Left renal pelvis (tissue), 4 donors: ENCODE results near the gene NDNF. TPM values are rescaled to one million over a fixed set of nuclear protein-coding genes. Genes with fewer than 3 reads are reported as not detected.

Experiments used
- DNase-seq, 4 donors: peaks; one replicate each; pipeline ENCODE4 v3.0.0-alpha.2; 2013; ENCODE audit warnings: low read depth in 4 of 4, low spot score in 3 of 4
- polyA plus RNA-seq, 4 donors: library from polyadenylated mRNA; unstranded; fragments of 120-200 nt; gene quantifications; one replicate each; pipeline ENCODE4 v1.2.1, GENCODE V29; 2013; ENCODE audit not compliant: insufficient read length in 4 of 4

Gene NDNF
- polyA plus RNA-seq, 4 donors = 63.2 to 326 (median 74.2) TPM

DNA sequence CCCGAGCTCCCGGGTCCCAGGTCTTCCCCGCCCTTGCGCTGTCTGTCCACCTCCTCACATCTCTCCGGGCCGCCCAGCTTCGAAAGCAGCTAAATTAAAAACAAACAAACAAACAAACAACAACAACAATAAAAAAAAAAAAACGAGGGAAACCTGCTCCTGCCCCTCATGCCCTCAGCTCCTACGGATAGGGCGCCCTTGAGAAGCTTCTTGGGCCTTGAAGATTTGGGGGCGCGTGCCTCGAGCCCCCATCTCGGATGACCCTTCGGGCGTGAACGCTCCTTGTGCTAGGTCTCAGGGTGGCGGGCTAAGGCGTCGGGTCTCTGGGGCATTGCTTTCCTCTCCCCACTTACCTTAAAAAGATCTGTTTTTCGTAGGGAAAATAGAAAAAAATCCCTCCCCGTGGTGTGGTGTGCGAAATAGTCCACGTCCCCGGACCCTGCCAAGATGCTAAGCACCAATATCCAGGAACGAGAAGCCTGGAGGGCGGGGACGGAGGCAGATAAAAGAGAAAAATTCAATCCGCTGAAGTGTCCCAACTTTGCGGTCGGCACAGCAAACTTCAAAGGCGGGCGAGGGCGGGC, 603 bp downstream of the NDNF start:
- peak in 1 of 4 donors; percentile 4 for DNase-seq

DNA sequence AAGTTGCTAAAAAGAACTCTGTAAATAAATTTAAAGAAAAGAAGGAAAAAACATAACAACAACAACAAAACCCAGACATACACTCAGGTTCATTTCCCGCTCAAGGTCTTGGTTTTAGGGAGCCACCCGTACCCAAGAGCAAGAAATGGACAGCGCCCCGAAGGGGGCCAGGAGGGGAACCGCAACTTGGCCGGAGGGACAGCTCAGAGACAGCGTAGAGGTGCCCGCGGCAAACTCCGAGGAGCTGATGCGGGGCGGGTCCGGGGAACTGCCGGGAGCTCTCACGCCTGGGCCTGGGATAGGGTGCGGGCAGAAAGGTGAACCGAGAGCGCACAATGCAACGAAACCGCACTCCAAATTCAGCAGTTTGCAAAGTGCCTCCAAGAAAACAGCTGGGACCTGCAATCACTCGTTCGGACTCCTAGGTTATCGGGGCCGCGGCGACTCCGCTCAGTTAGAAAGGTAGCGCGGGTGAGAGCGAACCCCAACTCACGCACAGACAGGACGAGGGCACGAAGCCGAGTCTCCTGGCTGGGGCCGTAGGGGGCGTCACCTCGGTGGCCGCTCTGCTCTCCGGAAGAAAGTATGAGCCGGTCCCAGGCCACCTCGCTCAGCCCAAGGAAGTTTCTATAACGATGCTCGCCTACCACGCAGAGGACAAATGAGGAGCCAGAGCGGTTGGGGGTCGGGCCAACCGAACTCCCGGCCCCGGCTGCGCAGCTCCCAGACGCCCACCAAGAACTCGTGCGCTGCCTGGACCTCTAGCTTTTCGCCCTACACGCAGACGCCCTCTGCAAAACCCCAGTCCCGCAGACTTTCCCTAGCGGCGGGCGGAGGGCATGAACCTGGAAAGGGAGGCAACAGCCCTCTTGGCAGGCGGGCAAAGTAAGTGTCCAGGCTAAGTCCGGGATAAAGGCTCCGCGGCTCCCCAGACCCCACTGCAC, 1.4 kb downstream of the NDNF start:
- peak in 2 of 4 donors; percentile 25 to 27 for DNase-seq

DNA sequence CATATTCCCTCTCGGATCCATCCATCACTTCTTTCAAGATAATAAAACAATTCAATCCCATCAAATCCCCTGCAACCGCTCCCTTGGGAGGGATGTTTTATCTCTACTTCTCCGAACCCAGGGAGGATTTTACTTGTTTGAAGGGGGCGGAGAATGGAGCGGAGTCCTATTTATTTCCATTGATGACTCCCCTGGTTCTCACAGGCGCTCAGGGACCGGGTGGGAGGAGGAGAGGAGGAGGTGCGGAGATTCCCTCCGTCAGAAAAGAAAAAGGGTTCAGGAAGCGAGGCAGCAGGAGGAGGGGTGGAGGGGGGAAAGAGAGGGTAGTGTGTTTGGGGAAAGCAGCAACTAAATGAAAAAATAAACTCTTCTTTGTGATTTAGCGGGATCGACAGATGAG, 2.1 kb downstream of the NDNF start:
- DNase-seq = no peak

DNA sequence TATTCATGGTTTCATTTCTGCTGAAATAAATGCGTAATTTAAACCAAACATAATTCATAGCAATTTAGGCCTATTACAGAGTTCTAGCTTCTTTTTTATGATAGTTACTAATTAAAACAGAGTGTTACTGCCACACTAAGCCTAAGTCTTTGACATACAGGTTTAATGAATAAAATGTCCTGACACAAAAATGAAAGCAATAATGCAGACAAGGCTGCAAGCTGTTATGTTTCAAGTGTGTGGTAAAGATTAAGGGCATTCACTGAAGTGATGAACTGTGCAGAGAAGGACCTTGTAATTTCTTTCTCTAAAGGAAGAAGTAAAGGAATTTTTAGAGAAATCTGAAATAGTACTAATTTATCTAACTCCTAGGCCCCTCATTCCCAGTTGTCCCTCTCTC, 2.9 kb downstream of the NDNF start:
- DNase-seq = no peak

DNA sequence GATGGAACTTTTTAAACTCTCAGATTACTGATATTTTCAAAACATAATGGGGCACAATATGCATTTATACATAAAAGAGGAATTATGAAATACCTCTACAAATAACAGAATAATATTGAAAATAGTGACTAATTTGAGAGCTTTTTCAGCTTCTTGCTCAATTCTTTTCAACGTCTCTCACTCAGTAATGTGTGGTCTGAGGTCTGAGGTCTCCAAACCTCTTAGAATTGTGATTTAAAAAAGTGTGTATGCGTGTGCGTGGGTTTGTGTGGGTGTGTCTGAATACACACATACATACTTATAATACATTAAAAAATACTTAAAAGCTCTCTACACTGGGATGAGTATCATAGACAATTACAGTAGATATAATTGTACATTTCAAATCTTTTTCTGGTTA, 7.9 kb downstream of the NDNF start:
- no peak for DNase-seq

DNA sequence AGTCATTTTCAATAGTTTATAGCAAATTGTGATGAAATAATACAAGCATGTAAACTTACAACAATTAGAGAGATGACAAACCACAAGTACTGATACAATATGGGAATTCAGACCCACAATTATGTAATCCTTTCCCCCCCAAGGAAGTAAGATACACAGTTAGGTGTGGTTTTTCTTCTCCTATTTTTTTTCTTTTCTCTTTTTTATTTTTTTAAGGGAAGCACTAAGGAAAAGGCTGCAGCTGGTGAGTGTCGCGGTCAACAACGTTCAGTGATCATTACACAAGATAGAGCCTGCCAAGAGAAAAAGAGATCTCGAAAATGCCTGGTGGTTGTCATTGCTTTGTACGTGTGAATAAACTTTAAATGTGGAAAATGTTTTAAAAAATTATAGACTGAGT, 9.8 kb downstream of the NDNF start:
- DNase-seq = no peak

DNA sequence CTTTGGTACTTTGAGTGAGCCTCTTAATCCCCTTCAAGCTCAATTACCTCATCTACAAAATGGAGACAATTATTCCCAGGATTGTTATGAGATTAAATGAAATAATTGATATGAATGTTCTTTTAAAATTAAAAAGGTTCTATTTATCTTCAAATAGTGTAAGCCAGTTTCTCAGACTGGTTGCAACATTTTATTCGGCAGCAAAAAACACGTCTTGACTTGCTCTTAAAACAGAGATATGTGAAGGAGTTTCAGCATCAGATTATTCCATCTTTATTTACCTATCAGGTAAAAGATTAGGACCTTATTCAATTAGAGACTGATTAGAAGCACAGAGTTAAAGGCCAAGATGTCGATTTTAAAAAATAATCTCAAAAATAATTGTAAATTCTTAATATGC, 10.5 kb downstream of the NDNF start:
- no peak for DNase-seq

DNA sequence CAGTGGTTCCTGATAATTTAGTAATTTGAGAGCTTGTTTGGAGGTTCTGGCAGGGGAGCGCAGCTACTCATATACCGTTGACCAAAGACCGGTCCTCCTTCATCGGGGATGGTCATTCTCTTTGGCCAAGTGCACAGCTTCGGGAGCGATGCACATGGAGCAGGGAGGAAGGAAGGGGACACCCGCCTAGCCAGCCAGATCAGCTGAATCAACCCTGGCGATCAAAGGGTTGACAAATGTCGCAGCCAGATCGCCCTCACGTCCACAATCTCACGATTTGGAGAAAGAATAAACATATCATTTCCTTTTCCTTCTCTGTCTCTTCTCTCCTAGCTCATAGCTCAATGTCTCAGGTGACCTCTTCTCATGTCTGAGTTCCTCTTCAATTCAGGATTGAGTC, 11.1 kb downstream of the NDNF start:
- no peak for DNase-seq

DNA sequence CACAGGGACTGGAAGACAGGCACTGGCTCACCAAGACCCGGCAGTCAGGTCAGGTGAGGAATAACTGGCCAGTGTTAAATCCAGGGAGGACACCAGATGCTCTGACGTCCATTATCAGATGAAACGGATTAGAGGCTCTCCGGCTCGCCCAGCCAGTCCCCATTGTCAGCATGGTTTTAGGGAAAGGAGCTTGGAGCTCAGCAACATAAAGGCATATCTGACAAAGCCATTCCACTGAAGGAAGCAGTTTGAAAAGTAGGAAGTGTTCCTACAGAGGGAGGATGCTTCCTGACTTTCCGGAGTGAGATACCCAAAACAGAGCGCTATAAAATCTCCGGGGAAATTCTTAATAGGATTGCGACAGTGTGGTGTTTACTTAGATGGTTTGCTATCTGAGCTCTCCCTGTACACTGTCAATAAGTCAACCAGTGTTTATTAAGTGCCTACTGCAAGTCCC, 14.8 kb downstream of the NDNF start:
- DNase-seq = no peak

DNA sequence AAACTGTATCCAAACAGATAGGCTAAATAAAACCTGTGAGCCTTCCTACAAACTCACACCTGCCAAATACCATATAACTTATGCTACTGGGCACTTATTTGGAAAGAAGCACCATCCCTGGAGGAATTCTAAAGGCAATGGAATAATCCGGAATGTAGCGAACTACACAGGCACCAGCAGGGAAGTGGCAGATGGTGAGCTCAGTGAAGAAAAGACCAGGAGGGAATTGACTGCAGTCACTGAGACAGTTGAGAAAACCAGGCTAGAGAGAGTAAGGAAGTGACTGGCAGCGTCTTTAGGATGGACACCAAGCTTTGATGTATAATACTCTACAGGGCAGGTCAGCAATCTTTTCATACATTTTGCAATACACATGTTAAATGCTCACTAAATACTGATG, 16.3 kb downstream of the NDNF start:
- DNase-seq = no peak

DNA sequence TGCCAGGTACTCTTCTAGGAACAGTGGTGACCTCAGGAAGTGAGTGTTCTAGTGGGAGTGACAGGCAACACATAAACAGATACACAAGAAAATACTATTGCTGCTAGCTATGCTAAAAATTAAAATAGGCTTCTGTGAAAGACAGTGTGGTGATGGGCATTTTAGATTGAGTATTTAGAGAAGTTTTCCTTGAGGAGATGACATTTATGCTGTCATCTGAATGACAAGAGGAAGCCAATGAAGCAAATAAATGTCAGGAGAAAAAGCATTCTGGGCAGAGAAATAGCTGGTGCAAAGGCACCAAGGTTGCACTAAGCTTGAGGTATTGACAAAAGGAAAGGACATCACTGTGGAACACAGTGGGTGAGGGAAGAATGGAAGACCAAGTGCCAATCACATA, 18.0 kb downstream of the NDNF start:
- no peak for DNase-seq

DNA sequence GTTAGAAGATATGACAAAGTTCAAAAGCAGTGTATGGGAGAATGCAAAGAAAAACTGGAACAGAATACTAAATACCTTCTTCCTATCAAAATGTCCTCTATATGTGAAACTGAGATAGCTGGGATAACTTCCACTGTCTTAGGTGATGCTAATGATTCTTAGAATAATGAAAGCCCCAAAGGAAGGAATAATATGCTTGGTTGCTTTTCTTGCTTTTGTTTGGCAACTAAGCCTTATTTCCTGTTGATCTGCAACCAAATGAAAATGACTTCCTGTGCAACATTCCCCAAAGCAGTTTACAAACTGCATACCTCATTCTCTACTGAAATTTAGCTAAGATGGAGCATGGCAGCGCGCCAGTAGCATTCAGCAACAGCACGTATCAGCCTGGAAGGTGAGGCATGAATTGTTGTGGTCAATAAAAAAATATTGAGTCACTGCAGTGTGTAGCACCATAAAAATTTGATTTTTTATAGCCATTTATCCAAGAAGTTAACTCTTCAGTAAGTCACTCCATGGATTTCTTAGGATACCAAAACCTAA, 18.7 kb downstream of the NDNF start:
- no peak for DNase-seq

DNA sequence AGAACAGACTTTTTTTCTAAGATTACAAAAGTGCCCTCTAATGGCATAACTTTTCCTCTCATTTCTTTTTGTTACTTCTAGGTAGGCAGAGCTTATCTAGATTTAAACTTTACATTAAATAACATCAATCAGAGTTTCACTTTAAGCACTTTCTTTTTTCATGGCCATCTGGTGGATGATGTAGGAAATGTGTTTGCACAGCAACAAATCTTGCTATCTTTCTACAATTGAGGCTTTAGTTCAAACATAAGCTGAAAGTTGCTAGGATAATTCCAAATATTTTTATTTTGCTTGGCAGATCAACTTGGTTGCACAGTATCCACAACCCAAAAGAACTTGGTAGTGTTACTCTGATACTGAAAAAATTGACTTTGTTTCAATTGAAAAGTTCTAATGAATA, 22.0 kb downstream of the NDNF start:
- DNase-seq = no peak

DNA sequence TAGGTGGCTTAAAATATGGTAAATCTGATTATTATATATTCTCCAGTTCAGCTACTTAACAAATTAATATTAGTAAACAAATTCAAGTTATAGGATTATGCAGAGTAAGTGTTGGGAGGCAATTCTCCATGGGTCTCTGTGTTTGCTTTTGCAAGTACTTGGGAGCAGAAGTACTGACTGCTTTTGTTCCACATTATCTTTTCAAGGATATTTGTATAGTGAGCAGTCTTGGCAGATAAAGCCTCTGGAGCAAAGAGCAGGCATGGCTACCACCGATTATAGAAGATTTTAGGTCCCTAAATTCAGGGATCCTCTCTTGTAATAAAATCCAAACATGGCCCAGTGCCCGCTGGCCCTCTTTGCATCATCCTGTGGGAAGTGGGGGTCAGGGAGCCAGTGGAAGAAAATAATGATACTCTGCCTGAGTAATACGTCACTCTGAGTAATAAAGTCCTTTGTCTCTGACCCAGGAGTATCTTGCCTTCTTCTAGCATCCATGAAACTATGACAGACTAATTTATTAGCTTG, 23.2 kb downstream of the NDNF start:
- no peak for DNase-seq

DNA sequence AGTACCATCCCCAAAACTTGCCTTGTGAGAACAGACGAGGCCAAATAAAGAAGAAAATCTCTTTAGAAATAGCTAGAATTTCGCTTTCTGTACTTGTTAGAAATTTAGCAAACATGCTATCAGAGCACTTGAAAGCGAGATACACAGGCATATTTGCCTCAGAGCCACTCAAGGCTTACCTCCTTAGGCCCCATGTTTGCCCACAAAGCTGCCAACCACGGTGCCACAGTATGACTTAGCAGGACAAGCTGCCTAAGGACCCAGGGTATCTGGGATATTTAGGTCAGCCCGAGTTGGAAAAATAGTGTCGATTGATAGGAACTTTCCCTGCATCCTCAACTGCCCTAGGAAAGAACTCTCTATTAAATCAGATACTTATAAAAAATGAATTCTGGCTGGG, 24.2 kb downstream of the NDNF start:
- DNase-seq = no peak

DNA sequence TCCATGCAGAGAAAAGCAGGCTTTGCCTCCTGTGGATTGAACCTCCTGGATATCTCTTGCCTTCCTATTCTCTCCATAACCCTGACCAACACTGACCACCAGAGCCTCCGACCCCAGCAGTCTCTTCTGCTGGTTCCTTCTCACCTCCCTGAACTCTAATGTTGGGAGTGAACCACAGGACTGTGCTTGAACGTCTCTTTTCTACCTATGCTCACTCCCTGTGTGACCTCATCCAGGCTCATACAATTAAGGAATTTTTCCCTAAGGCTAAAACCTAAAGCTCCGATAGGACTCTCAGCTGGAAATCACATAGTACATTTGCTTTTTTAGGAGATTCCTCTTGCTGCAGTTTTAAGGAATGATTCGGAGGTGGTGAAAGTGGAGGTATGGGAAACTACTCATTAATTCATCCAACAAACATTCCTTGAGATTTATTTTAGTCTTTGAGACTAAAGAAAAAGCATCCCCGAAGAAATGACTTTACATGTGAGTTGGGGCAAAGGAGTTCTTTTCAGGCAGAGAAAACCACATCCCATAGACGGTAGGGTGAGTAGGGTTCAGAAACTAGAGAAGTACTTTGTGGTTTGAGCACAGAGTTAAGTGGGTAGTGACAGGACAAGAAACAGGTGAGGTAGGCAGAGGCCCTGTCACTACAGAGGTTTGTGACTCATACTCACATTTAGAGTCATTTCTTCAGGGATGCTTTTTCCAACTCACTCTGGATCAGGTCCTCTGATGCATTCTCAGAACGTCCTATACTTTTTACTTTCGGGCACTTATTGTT, 30.8 kb downstream of the NDNF start:
- DNase-seq = no peak

DNA sequence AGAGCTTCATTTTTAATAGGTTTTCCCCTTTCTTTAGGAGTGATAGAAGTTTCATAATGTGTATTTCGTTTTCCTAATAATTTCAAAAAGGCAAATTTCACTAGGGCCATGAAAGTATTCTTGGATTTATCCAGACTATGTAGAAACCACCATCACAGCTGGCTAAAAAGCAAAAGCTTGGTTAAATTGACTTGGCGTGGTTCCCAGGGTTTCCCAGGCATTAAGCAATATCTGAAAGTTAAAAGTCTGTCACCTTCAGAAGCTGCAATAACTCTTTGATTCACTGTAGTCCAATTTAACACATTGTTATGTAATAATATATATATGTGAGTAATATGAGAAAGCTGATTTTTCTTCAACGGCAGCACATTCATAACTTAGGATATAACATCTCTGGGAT, 38.3 kb downstream of the NDNF start:
- DNase-seq = no peak

DNA sequence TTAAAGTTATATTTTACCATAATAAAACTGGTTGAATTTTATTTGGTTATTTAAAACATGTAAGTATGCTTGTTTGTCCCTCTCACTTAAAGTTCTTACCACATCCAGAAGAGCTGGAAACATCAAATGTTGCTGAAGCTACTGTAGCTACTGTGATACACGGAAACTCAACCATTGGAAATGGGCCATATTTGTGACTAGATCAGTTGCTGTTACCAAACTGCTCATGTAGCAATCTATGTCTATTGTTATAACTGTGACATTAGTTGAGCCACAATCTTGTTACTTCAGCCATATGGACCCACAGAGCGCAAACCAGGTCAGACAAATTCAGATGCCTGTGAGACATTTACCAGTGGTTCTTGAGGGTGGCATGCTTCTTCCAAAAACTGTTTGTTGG, 41.6 kb downstream of the NDNF start:
- DNase-seq = no peak

DNA sequence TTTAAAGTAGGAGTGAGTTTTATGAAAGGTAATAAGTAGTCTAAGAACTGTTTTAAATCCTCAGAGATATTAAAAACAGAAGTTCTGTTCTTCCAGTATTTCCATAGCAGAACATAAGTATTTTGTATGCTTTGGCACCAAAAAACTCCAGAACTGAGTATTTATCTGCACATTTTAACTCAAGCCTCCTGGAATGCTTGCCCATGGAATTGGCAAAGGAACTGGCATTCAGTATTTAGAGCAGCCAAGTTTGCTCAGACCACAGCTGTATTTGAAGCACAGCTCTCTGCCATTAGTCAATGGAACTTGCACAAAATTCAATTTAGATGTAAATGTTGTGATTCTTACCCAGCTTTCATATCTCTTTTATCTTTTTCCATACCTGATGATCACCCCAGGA, 42.2 kb downstream of the NDNF start:
- no peak for DNase-seq

DNA sequence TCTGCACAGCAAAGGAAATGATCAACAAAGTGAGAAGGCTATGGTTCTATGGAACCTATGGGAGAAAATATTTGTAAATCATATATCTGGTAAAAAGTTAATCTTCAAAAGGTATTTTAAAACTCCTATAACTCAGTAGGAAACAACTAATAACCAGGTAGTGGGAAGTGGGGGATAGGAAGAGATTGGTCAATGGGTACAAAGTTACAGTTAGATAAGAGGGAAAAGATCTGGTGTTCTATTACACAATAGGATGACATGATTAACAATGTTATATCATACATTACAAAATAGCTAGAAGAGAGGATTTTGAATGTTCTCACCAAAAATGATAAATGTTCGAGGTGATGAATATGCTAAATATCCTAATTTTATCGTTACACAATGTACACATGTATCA, 46.3 kb downstream of the NDNF start:
- DNase-seq = no peak

DNA sequence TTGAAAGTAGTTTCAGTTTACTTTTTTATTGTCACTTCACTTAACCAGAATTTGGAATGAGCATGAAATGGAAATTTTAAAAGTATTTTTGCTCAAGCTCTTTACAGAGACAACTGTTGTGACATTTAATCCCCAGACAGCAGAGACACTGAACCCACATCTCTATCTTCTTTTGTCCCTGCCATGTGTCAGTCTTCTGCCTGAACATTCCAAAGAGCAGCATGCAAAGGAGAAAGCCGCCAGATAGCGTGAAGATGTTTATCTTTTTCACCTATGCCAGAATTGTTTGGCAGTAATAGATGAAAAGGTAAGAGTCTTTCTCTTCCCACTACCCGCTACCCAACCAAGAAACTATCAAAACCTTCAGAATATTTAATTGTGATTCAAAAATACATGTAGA, 46.8 kb downstream of the NDNF start:
- no peak for DNase-seq
